UCSD-AML1 (cell line): ENCODE data around the gene ANKS4B.
"Not testable (repeated sequence)": the region's sequence is repeated elsewhere in the genome, so short reads cannot be mapped to it uniquely, and the experiment has no call there.

Source experiments
- DNase-seq: peaks from one replicate; lab custom pipeline; 2025; ENCODE audit not compliant: unreplicated experiment; lab: John Stamatoyannopoulos, UW

The ANKS4B gene

GRCh38 chr16:21260870-21261791 lies 27.6 kb downstream of the ANKS4B start:
- no peak for DNase-seq

DNA sequence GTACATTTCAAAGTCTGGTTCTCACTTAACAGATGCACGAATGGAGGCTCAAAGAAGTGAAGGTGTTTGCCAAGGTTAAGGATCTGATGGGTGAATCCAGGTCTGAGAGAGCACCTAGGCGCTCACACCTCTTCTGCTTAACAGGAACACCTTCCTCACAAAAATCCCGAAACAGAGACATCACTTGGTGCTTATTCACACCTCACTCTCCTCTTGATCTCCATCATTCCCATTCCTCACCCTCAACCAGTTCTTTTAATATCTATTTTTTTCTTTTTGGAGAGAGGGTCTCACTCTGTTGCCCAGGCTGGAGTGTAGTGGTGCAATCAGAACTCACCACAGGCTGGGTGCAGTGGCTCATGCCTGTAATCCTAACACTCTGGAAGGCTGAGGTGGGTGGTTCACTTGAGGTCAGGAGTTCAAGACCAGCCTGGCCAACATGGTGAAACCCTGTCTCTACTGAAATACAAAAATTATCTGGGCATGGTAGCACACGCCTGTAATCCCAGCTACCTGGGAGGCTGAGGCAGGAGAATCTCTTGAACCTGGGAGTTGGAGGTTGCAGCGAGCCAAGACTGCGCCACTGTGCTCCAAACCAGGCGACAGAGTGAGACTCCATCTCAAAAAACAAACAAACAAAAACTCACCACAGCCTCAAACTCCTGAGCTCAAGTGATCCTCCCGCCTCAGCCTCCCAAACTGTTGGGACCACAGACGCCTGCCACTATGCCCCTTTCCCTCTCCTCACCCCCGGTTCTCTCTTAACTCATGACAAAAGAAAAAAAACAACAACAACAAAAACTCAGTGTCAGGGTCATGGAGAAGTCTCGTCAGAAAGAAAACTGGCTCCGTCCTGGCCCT lies 29.5 kb downstream of the ANKS4B start:
- DNase-seq = no peak

- no peak for DNase-seq
Observed at GRCh38 chr16:21263640-21264570, 30.4 kb downstream of the ANKS4B start.

GRCh38 chr16:21264571-21265036 lies 31.1 kb downstream of the ANKS4B start:
- DNase-seq = no peak

- DNase-seq = no peak
Observed at GRCh38 chr16:21265104-21265837, 31.8 kb downstream of the ANKS4B start.

DNA sequence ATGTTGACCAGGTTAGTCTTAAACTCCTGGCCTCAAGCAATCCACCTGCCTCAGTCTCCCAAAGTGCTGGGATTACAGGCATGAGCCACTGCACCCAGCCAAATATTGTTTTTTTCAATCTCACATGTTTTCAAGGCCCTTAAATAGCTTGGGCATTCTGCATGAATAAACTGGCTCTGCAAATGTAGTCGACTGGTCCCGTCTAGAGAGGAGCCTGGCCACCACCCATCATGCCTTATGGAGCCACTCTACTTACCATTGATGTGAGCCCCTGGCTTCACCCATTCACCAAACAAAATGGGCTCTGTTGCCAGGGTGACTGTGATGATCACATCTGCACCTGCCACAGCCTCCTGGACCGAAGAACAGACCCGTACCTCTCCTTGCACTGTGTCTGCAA lies 33.8 kb downstream of the ANKS4B start:
- DNase-seq = no peak

DNA sequence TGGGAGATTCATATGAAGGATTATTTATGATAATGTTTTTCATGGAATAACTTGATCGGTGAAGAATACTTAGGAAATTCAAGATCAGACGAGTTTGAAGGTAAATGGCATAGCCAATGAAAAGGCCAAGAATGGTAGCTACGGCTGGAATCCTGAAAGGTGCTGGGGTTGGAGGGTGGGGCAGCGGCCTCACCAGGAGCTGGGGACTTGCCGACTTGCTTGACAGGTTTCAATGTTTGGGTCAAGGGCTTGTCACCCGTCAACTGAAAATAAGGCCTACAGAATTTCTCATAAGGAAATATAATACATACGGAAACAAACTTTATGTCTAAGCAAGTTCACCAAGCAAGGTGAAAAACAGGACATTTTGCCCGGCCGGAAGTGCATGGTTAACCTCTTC lies 34.7 kb downstream of the ANKS4B start:
- no peak for DNase-seq

- no peak for DNase-seq
Observed at GRCh38 chr16:21272253-21272652, 38.8 kb downstream of the ANKS4B start.

- not testable (repeated sequence) for DNase-seq
Observed at GRCh38 chr16:21272763-21273162, 39.3 kb downstream of the ANKS4B start.

GRCh38 chr16:21274172-21274726 lies 40.8 kb downstream of the ANKS4B start:
- no peak for DNase-seq

GRCh38 chr16:21275529-21275928 lies 42.0 kb downstream of the ANKS4B start:
- DNase-seq = no peak

DNA sequence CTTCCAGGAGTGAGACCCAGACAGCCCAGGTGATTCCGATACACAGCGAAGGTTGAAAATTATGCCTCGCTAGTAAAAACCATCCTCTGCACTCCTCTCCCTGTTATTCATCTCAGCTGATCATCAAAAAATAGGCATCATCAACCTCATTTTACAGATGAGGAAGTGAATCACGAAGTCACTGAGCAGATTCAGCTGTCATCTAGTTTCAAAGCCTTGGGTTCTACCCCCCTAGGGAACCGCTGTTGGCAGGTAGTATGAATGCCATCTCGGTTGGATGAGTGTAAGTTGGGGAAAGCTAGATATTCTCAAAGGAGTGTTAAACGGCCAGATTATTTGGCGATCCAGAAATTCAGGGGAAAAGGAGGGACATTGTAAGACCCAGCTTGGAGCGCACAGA lies 42.6 kb downstream of the ANKS4B start:
- no peak for DNase-seq

GRCh38 chr16:21277045-21277926 lies 43.8 kb downstream of the ANKS4B start:
- no peak for DNase-seq

- DNase-seq = peak; percentile 21
Observed at GRCh38 chr16:21277927-21278706, 44.6 kb downstream of the ANKS4B start, which contains the start of gene CRYM. CRYM (minus strand) TSS chr16:21278290; CDS start chr16:21278251, 39 bp downstream.

- no peak for DNase-seq
Observed at GRCh38 chr16:21279501-21279900, 46.0 kb downstream of the ANKS4B start.

- no peak for DNase-seq
Observed at GRCh38 chr16:21281698-21282389, 48.3 kb downstream of the ANKS4B start.
